UCSD-AML1 (cell line): ENCODE data around the gene APBB2.

Experiments used
- DNase-seq: peaks from one replicate; lab custom pipeline; 2025; ENCODE audit not compliant: unreplicated experiment; lab: John Stamatoyannopoulos, UW

Gene APBB2

GRCh38 chr4:41142376-41143310 lies 71.7 kb downstream of the APBB2 start:
- DNase-seq: no peak

DNA sequence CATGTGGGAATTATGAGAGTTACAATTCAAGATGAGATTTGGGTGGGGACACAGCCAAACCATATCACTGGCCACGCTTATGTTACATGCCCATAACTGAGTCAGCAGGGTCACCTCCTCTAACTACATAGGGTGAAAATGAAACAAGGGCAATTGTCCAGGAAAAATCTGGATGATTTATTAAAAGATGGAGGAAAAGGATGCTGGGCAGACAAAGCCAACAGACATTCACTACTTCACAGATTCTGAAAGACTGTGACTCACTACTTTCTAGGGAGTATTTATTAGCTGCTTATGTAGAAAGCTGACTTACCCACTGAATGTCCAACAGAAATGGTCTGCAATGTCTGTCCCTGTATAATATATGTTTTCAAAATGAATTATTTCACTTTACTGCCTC lies 72.4 kb downstream of the APBB2 start:
- no peak for DNase-seq

DNA sequence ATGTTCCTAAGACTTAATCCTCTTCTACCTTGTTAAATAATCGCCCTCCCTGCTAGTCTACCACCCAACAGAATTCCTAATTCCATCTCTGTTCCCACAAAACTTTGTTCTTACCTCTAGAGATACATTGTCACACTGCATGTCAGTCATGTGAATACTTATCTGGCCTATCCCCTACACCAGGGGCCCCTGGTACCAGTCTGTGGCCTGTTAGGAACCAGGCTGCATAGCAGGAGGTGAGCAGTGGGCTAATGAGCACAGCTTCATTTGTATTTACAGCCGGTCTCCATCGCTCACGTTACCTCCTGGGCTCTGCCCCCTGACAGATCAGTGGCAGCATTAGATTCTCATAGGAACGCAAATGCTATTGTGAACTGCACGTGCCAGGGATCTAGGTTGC lies 73.9 kb downstream of the APBB2 start:
- DNase-seq: no peak

GRCh38 chr4:41137879-41138278 lies 76.5 kb downstream of the APBB2 start:
- no peak for DNase-seq

- DNase-seq: no peak
These were observed 77.9 kb downstream of the APBB2 start for GRCh38 chr4:41136456-41136855.

GRCh38 chr4:41135801-41136200 lies 78.5 kb downstream of the APBB2 start:
- no peak for DNase-seq

DNA sequence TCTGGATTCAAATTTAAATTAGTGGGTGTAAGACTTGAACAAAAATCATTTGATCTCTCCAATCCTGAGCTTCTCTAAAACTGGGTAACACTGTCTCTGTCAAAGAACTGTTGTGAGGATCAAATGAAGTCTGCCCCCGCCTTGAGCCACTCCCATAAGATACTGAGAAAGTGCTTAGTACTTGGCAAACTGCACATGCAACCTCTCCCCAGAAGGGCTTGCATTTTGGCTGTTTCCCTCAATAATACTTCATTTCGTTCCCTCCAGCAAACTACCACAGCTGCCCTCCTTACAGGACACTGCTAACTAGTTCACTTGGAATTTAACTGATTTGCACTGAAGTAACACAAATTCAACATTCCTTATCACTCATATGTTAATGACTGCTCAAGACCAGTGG lies 79.8 kb downstream of the APBB2 start:
- no peak for DNase-seq

DNA sequence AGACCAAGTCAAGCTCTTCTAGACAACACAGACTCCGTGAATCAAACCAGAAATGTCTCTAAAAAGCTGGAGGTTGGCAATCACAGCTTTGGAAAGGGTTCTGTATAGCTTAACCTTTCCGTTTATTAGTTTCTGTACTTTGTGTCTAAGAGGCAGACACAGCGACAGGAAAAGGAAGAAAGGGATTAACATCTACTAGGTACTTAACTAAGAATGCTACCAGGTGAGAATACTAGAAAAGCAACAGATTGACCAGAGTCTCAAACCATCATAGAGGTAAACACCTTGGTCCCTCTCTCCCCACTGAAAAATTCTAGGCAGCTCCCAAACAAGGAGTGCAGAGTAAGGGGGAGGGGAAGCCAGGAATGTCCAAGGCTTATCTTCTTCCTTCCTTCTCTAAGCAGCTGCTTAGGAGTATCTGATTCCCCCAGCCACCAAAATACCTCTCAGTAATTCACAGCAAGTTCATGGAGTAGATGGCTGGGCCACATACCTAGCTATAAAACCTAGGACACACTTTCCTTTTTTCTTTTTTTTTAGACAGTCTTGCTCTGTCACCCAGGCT lies 80.8 kb downstream of the APBB2 start:
- DNase-seq: no peak

GRCh38 chr4:41132055-41132683 lies 82.2 kb downstream of the APBB2 start:
- no peak for DNase-seq

GRCh38 chr4:41129936-41130440 lies 84.4 kb downstream of the APBB2 start:
- no peak for DNase-seq

- no peak for DNase-seq
These were observed 85.1 kb downstream of the APBB2 start for GRCh38 chr4:41129128-41129754.

- no peak for DNase-seq
These were observed 88.6 kb downstream of the APBB2 start for GRCh38 chr4:41125558-41126311.

GRCh38 chr4:41124916-41125548 lies 89.3 kb downstream of the APBB2 start:
- DNase-seq: no peak

DNA sequence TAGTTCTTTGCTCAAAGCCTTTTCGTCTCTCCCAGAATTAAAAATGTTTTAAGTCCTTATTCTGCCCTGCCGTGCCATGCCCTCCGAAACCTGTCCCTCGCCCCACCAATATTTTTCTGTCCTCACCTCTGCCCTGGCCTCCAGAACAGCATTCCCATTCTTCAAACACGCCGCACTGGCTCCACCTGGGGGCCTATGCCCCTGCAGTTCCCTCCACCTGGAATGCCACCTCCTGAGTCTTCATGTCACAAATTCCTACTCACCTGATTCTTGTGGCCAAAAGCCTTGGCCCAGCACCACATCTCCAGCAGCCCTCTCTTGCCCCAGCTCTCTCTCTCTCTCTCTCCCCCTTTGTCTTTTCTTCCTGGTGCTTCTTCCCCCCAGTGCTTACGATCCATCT lies 91.6 kb downstream of the APBB2 start:
- no peak for DNase-seq

DNA sequence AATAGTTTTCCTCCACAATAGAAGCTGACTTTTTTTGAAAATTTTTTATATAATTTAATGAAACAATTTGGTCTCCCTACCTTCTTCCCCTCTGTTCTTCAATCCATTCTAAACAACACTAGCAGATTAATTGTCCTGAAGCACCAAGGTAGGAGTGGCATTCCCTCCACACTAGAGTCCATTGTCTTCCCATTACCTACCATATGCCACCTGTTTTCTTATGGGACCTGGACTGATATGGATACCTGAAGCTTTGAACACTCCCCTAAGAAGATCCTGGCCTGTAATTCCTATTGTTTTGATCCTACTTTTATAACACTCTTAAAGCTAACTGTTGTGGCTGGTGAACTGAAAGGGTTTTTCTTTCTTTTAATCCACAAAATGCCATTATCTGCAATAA lies 92.0 kb downstream of the APBB2 start:
- no peak for DNase-seq

GRCh38 chr4:41121906-41122305 lies 92.4 kb downstream of the APBB2 start:
- DNase-seq: no peak

GRCh38 chr4:41120297-41121217 lies 93.8 kb downstream of the APBB2 start:
- DNase-seq: no peak

DNA sequence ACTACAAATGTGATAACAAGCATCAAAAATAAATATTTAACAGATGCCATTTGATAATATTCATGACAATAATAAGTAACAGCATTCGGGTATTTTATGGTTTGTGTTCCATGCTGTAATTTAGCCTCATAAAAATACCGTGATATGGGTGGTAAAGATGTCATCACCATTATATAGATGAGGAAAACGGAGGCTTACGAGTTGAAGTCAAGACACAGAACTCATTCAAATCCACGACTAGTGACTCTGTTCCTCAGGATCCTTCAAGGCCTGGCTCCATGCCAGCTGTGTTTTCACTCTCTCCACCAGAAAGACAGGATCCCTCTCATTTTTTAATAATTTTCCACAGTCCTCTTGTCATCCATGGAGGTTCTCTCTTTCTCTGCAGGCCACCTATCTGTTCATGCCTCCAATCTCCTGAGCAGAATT lies 94.5 kb downstream of the APBB2 start:
- DNase-seq: no peak

GRCh38 chr4:41111791-41112190 lies 102.6 kb downstream of the APBB2 start:
- no peak for DNase-seq
